Activated CD4-positive, alpha-beta T cell treated with anti-CD3 and anti-CD28 coated beads, Interleukin-2, amount 50 U/mL, for 48 hours (primary cell): ENCODE results near the gene CTCFL.

Source experiments
- DNase-seq, 2 experiments: peaks; one replicate each; pipeline ENCODE4 v3.0.0-alpha.2; 2020

CTCFL gene

DNA sequence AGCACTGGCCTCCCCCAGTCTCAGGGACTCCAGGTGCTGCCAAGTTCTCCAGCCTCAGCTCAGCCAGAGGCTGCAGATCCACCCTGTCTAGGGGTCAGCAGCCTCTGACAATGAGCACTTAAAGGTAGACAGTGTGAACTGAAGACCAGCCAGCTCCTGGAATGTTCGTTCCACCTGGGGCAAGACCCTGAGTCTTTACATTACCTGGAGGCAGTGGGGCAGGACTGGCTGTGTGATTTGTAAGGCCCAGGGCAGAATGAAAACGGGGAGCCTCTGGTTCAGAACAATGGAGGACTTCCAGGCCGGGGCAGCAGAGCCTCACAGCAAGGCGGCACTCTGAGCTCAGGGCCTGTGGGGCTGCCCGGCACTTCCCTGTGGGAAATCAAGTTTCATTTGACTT is 65.0 kb downstream of the CTCFL start:
- DNase-seq = no peak

DNA sequence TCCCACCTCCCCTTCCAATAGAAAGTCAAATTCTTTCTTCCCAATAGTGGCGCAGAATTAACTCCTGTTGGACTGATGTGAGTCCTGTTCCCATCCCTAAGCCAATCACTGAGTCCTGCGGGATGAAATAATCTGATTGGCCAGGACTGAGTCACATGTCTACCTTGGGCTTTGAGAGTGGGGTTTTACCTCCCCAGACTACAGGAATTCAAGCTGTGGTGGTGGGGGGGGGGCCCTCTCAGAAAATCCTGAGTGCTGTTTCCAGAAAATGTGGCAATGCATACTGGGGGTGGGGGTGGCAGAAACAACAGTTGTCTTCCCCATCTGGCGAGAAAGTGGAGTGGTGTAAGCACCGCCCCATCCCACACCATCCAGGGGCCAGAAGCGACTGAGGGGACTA is 65.7 kb downstream of the CTCFL start:
- DNase-seq = no peak

DNA sequence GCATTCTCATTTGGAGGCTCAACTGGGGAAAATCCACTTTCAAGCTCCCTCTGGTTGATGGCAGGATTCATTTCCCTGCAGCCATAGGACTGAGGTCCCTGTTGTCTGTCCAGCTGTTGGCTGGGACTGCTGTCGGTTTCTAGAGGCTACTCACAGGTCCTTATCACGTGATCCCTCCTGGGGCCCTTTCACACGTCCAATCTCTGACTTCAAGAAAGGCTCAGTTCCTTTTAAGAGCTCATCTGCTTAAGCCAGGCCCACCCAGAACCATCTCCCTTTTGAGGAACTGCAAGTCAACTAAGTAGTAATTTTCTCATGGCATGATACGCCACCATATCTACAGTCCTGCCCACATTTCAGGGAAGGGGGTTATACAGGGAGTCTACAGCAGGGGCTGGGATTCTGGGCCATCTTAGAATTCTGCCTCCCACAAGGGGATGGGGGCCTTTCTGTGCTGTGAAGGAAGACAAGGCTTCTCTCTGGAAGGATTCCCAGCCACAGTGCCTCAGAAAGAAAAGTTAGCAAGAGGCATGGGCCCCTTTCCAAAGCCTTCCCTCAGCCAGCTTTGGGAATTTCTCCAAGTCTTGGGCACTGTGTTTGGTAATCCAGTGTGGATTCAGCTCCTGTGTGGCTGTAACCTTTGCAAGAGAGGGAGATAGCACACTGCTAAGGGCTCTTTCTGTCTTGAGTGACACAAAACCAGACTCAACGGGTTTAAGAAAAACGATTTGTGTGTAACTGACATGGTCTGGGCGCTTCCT is 66.4 kb downstream of the CTCFL start:
- no peak for DNase-seq

DNA sequence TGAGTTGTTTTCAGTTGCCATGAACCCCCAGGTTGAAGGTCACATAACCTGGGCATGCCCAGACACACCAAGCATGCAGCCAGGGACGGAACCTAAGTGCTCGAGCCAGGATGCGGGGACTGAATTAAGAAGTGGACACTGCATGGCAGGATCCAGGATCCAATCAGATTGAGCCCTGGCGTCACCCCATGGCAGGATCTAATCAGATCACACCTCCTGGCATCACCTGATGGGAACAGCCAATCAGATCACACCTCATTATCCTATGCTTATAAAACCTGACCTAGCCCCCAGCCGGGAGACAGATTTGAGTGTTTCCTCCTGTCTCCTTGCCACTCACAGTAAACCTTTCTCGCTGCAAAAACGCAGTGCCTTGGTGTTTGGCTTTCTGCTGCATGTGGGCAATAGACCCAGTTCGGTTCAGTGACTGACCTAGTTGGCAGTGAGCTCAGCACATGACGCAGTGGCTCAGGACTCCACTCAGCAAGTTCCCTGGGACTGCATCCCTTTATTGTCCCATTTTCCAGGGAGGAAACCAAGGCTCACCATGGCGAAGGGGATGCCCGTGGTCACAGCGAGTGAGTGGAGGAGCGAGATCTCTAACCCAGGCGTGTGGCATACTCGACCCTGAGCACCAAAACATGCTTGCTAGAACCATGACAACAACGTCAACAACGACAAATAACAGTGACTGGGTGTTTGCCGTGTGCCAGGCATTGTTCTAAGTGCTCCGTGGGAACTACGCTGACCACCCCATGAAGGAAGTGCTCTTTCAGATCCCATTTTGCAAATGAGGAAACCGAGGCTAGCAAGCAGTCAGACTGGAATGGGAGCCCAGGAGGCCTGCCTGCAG is 67.5 kb downstream of the CTCFL start:
- no peak for DNase-seq

DNA sequence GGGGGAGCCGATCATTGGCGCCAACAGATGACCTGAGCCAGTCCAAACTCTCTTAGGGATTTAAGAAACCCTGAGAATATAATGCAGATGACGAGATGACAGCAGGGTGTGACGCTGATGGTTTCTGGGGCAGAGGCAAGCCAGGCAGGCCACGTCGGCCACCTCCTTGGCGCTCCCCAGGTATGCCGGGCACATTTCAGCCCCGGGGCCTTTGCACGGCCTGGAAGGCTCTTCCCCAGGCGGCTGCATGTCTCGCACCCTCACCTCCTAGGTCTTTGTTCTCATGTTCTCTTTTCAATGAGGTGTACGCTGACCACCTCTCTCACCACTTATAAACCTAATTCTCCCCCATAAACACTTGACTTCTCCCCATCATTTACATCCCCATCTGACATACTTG is 68.8 kb downstream of the CTCFL start:
- no peak for DNase-seq

DNA sequence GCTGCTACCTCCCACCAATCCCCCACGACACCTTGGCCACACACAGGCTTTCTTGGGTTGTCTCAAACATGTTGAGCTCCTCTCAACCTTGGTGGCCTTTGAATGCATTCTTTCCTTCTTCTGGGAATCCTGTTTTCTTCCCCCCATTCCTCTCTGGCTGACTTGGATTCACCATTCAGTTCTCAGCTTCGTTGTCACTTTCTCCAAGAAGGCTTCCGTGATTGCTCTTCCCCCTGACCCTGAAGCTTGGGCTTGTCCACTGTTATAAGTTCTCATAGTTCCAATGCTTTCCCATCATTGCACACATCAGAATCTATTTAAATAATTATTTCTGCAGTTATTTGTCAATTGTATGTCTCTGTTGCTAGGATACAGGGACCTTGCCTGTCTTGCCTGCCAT is 69.6 kb downstream of the CTCFL start:
- DNase-seq = no peak

DNA sequence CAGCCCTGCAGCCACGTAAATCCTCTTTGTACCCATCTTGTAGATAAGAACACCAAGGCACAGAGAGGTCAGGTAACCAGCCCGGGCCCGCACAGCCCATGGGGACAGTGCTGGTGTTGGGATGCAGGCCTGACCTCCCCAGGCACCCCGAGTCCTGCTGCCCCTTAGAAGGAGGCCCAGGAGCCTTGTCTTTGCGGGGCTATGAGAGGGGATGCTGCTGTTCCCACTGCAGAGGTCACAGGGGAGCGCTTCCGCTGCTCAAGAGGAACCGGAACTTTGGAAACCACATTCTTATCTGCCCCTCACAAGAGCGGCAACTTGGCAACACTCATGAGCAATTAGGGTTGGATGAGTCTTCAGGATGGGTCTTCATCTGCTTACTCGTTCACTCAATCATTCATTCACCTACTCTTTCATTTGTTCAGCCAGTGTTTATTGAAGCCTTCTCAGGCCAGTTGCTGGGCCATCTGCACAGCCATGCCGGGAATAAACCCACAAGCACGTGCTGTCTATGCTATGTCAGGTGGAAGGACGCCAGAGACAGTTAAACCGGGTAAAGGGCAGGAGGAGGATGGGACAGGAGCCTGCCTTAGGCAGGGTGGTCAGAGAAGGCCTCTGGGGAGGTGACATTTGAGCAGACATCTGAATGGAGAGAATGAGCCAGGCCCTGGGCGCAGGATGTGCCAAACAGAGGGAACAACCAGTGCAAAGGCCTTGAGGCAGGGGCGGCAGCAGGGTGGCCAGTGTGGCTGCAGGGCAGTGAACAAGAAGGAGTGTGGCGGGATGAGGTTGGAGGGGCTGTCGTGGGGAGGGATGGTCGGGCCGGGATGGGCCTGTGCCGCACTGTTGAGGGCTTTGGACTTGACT is 72.9 kb downstream of the CTCFL start:
- no peak for DNase-seq

DNA sequence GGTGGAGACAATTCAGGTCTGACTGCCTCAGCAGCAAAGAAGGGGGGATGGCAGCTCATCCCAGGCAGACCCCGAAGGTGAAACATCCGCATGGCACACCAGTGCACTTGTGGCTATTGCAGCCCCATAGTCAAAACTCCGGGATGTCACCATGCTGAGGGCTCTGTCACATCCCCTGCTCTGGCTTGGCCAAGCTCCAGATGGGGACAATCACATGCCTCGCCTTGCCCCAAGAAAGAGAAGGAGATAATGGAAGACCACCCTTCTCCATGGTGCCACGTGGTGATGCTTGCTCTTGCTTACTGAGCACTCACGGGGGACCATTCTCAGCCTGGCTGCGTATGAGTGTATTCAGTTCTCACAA is 73.5 kb downstream of the CTCFL start:
- no peak for DNase-seq

DNA sequence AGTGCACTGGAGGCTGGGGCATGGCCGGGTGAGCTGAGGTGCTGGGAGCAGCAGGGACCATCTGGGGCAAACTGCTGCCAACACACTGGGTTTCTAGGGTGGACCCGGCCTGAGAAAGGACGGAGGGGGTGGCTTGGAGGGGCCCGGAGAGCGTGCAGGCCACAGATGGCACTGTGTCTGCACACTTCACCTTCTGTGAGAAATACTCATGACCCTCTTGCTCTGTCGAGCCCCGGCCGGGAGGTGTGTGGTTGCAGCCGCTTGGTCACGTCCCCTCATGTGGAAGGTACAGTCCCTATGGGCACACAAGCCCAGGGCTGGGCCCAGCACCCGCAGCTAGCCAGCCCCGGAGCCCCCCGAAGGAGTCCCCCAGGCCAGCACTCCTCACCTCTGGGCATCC is 74.0 kb downstream of the CTCFL start:
- no peak for DNase-seq

DNA sequence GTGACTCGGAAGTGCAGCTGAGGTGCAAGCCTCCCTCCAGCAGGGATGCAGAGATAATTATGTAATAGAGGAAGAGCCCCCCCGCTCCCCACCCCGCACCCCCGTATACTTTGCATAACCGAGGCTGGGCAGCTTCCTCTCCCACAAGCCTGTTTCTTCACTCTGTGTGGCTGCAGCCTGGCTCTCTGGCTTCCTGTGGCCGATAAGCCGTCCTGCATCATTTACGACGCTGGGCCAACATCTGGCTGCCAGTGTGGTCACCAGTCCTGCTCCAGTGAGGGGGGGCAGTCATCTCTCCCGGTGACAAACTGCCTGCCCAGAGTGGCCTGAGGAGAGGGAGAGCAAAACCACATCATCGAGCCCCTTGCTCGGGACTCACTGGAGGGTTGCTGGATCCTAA is 74.5 kb downstream of the CTCFL start:
- DNase-seq = no peak

DNA sequence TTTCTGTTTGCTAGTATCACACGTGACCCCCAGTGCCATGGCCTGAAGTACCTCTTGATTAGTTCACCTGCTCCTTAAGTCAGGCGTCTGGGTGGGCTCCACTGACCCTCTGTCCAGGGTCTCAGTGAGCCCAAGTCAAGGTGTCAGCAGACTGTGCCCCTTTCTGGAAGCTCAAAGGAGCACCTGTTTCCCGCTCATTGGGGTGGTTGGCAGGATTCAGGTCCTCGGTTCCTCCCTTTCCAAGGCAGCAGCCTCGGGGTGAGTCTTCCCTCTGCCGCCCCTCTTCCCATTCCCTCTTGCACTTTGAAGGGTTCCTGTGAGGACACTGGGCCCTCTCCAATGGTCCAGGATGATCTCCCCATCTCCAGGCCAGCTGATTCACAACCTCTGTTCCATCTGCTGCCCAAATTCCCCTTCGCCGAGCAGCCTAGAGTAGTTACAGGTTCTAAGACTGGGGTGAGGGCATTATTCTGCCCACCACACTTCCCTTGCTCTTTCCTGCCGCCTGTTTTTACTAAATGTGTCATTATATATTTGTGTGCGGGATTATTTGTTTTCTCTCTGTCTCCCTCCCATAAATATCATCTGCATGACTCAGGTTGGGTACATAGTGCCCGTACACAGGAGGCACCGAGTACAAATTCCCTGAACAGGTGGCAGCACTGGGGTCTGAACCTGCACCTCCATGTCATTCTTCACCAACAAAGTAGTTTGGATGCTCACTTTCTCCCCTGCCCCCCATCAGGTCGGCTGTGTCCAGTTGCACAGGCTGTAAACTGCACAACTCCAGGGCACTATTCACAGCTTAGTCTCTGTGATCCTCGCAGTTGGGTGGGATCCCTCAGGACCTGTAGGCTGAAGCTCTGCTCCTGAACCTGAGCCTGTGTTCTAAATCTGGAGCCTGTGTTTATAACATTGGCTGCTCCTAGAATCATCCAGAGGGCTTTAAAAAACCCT is 75.3 kb downstream of the CTCFL start:
- no peak for DNase-seq

DNA sequence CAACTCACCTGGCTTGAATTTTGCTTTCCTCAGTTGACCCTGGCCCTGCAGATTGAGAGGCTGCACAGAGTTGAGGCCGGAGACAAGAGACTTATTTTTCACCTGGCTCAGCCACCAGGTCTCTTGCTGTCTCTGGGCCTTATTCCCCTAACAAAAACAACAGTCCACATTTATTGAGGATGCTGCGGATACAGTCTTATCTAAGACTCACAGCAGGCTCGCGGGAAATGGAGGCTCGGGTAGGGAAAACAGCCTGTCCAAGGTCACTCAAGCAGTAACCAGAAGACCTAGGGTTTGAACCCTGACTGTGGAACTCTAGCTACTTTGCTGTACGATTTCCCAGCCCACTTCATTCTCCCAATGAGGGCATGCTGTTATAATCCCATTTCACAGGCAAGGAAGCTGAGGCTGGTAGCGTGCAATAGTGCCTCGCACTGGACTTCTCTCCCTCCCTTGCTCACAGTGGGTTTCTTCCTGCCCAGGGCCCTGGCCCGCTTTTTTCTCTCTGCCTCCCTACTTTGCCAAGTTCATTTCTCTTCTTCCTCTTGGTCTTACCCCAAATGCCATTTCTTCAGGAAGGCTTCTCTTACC is 76.1 kb downstream of the CTCFL start:
- DNase-seq = no peak
